ENCODE measurements around the gene WAPL.

WAPL gene

DNA sequence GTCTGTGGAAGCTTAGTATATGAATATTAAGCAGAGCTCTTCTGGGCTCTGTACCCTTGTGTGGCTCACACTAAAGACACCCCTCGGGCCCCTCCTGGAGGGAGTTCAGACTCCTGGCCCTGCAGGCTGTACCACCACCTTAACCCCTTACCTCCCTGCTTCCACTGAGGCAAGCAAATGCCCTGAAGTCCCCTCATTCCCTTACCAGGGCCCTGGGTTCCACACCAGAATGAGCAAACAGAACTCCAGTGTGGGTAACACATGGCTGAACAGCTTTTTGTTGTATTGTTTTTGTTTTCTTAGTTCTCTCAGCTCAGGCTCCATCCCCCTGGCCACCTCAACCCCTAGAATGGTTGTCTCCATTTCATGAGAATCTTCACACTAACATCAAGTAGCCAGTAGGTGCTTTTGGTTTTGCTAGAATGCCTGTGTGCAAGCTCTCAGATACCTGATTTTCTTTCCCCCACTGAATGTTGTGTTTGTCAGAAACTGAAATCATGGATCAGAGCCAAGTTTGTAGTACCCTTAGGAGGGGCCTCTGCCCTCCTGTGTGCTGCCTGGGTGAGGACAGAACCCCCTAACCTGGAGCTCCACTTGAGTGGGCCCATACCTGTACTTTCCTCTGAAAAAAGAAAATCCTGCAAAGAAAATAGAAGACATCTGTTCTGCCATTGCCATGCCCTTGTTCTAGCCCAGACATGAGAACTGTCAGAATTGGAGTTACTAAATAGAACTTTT, 2.8 kb upstream of the WAPL start:
- DNase-seq, result no peak

DNA sequence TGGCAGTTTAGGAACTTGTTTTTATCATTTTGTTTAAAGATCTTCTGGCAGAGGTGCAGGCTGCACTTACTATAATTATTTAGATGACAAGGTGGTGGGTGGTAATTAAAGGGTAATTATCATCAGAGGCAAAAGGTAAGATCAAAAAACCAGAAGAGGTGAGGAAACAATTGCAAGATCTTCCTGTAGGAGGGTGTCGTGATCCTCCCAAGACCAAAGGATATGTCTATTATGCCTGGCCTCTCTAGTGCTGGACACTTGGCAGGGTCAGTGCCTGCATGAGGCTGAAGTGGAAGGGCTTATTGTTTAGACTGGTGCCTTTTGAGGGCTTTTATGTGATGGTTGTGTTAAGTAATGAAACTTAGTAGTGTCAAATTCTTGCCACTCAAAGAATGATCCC, 1.8 kb upstream of the WAPL start:
- no peak for DNase-seq

DNA sequence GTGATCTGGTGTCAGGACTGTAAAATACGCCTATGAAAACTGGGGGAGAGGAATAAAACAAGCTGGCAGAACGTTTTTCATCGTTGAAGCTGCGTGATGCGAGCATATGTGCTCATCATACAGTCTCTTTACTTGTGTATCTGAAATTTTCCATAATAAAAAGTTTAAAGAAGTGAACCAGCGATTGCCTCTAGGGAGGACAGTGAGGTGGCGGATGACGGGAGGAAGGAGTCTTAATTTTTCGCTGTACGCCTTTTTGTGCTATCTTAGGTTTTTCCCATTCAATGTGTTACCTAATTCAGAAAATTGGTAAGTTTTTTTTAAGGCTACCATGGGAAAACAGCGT, 891 bp upstream of the WAPL start:
- no peak for DNase-seq

DNA sequence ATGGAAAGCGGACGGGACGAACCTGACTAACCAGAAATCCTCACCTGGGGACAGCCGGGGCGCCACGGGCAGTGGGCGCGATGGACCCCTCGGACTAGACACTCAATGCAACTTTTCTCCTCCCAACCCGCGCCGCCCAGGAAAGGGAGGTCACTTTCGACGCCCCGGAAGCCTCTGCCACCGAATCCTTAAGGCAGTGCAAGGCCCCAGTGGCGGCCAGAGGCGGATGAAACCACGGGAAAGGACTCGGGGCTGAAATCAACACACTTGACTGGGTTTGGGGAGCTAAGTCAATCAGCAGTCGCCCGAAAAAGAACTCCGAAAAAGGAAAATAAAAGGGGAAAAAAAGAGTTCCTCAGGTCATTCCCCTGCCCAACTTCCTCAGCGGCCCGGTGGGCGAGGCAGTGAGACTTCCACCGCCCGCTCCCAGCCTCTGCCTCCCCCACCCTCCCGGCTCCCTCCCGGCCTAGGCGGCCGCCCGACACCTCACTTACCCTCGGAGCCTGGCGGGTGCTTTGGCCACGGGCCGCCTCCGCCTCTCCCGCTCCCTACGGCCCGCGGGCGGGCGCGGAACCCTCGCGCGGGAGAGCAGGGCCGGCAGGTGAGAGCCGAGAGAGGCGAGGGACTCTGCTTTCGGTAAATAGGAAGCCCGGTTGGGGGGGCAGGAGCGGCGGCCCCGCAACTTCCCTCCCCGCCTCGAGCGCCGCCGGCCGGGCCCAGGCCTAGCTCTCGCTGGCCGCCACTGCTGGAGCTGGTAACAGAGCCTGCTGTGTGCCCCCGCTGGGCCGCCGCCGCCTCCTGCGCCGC, 518 bp downstream of the WAPL start:
- peak; percentile 31 for DNase-seq

DNA sequence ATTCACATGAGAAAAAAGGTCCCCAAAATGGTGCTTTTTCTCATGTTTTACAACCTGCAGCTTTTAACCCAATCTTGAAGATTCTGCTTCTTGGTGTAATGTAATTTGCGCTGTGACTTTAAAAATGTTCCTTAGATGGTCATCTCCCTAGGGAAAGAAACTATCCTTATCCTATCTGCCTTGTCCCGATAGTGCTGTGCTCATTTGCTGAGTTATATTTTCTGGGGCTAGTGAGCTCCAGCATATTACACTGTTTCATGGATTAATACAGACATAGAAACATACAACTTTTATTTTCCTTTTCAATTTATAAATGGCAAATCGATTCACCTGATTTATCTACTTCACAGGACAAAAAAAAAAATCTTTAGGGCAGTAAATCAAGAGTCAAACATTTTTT, 2.8 kb downstream of the WAPL start:
- DNase-seq, result no peak

DNA sequence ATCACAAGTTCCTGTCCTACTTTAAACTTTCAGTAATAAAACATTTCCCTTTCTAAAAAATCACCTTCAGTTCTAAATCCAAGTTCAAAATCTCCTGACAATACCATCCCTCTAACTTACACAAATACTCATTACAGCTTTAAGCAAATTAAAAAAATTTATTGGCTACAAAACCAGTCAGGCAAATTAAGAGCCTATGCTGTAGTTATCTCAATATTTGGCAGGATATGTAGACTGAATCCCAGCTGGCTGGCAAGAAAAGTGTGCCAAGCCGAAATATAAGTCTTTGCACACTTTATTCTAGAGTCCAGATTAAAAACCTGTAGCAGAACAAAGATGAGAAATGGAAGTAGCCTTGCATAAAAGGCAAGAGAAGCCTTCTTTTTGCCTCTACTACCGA, 9.5 kb downstream of the WAPL start:
- DNase-seq, result no peak

DNA sequence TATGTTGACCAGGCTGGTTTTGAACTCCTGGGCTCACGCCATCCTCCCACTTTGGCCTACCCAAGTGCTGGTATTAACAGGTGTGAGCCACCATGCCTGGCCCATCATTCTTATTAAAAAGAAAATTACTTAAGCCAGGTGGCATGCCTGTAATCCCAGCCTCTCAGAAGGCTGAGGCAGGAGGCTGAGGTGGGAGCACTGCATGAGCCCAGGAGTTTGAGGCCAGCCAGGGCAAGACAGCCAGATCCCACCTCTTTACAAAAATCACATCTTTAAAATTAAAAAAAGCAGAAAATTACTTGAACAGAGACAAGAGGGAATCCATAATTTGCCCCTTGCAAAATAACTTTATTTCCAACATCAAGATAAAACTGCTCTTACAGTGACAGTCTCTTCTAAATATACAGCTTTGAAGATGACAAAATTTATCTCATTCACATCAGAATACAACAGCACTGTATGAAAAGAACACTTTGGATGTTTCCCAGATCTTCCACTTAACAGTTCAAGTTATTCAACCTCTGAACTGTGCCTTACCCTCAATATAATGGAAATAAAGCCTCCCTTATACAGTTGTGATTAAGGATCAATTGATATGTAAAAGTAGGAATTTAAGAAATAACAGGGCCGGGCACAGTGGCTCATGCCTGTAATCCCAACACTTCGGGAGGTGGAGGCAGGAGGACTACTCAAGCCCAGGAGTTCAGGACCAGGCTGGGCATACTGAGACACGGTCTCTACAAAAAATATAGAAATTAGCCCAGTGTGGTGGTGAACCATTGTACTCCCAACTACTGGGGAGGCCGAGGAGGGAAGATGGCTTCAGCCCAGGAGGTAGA, 10.3 kb downstream of the WAPL start:
- DNase-seq, result no peak

DNA sequence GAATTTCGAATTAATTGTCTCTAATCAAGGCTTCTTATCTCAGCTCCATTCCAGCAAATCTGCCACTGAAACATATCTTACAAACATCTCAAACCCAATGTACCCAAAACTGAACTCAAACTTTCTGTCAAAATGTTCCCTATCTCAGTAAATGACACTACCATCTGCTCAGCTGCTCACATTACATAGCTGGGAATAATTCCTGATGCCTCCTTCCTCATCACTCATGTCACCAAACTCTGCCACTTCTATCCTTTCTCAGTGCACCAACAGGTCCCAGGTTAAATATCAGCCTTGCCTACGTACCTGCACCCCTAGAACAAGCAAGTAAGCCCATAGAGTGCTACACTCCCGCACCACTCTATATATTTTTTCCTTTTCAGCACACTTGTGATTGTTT, 12.4 kb downstream of the WAPL start:
- no peak for DNase-seq

DNA sequence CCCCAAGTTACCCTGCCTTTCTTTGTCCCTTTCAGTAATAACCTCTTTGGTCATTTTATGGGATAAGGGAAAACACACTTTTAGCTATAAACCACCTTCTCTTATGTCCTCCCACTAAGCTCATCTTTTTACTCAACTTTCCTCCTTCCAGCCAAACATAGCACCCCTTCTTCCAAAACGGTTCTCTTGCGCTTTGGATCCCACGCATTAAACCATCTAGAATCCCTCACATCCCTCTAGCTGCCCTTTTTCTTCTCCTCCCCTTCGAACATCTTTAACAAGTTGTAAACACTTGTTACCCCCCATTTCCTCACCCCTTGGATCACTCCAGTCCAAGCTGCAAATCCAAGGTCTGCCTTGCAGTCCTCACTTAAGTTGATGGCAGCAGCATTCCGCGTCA, 13.4 kb downstream of the WAPL start:
- DNase-seq, result no peak

DNA sequence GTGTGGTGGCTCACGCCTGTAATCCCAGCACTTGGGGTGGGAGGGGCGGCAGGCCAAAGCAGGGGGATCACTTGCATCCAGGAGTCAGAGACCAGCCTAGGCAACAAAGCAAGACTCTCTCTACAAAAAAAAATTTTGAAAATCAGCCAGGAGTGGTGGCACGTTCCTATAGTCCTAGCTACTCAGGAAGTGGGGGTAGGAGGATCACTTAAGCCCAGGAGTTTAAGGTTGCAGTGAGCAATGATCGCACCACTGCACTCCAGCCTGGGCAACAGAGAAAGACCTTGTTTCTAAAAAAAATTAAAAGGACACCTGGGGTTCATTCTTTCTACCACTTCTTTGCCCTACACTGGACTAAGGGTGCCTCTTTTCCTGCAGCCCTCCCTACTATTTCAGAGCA, 15.1 kb downstream of the WAPL start:
- DNase-seq, result no peak

DNA sequence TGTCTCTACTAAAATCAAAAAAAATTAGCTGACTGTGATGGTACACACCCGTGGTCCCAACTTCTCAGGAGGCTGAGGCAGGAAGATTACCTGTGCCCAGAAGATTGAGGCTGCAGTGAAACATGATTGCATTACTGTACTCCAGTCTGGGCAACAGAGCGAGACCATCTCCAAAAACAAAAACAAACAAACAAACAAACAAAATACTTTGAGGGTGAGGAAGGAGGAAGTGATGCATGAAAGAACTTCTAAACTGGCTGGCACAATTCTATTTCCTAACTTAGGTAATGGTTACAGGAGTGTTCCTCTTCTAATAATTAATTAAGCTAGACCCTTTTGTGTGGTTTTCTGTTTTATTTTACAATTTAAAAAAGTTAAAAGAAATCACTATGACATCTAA, 15.5 kb downstream of the WAPL start:
- DNase-seq, result no peak

DNA sequence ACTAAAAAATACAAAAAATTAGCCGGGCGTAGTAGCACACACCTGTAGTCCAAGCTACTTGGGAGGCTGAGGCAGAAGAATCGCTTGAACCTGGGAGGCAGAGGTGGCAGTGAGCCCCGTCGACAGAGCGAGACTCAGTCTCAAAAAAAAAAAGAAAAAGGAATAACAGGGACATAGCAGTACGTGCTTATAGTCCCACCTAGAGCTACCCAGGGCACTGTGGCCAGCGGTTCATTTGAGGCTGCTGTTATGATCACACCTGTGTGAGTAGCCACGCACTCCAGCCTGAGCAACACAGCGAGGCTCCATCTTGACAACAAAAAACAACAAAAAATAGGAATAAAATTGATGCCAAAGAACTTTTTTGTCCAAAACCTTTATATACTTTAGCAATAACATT, 17.1 kb downstream of the WAPL start:
- no peak for DNase-seq

DNA sequence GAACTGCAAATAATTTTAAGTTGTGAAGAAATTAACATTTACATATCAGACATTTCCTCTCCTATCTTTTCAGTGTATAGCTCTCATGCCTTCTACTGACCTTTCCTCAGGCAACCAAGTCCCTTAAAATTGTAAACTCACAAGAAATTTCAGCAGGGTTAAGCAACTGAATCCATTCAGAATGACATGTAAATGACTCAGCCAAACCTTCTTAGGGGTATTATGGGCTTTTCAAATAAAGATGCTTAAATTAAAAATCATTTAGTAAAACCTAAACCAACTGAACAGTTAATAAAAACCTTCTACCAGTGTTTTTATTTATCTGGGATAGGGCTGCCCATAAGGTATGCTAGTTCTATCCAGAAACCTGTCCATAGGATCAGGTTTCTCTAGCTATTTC, 20.7 kb downstream of the WAPL start:
- no peak for DNase-seq

DNA sequence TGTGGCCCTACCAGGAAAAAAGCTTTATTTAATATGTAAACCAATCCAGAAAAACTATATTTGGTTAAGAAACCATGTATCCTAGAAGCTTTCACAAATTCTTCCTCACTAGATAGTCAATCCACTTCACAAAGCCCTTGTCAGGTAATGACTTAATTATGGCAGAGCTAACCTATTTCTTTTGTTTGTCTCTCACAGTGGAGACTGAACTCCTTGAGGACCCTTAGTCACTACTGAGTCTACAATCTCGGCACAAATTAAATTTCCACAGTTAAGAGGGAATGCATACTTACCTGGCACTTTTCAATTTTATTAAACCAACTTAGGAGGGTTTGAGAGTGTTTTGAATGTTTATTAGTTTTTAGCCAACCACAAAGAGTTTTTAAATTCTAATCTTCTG, 23.0 kb downstream of the WAPL start:
- DNase-seq, result no peak

DNA sequence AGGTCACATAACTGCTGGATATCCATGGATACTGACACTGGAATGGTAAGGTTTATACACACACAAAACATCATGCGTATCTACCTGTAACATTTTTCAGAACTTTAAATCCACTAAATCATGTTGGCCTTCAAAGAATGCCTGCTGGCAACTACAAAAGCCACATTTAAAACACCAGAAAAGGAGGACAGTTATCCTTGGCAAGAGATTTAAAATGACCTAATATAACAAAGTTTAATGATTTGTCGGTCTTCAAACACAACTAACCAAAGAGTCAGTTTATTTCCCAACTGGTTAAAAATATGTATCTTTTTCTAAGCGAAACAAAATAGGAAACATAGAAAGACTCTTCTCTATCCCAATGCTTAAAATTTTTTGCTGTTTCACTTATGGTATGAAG, 24.0 kb downstream of the WAPL start:
- DNase-seq, result no peak

DNA sequence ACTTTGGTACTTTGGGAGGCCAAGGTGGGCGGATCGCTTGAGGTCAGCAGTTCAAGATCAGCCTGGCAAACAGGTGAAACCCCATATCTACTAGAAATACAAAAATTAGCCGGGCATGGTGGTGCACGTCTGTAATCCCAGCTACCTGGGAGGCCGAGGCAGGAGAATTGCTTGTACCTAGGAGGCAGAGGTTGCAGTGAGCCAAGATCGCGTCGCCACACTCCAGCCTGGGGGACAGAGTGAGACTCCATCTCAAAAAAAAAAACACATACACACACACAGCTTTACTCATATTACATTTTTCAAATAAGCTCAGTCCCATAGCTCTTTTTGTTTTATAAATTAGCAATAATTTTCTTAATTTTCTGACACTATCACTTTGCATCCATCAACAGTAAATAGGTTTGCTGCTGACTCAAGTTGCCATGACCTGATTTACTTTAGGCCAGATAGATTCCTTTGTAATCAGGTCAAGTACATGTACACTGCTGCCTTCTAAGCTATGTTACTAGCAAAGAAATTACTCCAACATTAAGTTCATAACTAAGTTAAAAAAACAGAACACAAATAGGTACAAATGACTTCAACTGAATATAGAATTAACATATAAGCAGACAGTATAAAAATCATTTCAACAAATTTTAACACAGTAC, 31.5 kb downstream of the WAPL start:
- DNase-seq, result no peak

DNA sequence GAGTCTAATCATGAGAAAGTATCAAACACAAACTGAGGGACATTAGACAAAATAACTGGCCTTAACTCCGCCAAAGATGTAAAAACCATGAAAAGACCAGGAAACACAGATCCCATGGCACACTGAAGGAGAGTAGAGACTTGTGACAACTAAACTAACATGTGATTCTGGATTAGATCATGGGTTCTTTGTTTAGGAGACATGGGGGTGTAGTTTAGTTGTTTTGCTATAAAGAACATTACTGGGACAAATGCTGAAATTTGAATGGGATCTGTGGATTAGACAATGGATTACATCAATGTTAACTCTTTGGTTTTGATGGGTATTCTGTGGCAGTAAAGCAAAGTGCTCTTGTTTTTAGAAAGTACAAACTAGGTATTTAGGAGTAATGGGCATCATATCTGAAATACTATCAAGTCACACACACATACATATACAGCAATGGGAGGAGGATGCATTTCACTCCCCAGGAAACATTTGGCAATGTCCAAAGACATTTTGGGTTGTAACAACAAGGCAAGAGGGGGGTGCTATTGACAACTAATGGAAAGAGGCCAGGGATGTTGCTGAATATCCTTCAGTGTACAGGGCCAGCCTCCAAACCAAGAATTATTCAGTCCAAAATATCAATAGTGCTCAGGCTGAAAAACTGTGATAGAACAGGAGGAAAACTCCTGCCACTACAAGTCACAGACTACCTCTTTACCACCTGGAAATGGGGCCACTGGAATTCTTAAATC, 32.4 kb downstream of the WAPL start:
- DNase-seq, result no peak

DNA sequence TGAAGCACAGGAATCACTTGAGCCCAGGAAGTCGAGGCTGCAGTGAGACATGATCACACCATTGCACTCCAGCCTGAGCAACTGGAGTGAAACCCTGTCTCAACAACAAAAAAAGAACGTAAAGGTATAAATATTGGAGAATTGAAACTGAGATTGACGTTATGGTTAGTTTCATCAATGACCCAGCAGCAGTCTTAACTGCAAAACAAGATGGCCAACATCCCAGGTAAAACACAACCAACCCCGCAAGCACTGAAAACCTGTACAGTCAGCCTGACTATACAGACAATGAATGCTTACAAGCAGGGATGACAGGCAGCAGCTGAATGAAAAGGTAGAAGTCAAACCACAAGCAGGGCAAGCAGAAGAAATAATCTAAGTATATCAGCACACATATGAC, 34.7 kb downstream of the WAPL start:
- DNase-seq, result no peak

DNA sequence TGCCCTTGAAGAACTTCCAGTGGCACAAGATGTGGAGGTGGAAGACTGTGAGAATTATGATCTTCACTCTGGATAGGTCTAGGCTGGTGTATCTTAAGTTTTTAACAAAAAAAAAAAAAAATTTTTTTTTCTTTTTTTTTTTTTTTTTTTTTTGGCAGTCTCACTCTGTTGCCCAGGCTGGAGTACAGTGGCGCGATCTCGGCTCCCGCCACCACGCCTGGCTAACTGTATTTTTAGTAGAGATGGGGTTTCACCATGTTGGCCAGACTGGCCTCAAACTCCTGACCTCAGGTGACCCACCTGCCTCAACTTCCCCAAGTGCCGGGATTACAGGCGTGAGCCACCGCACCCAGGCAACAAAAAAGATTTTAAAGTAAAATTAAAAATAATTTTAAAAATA, 37.9 kb downstream of the WAPL start:
- no peak for DNase-seq

DNA sequence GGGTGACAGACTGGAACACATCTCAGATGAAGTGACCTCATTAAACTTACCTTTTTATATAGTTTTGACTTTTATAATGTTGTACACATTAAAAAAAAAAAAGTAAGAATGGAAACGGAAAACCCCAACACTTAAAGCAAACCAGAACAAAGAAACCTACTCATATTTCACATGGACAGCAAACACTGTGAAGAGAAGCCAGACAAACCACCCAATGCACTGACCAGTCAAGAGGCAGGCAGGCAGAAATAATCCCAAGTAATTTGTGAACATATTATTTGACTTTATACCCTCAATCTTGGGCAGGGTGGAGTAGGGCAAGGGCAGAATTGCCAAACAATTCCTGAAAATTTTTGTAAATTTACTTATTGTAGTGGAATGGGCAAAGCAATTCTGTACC, 39.8 kb downstream of the WAPL start:
- no peak for DNase-seq

DNA sequence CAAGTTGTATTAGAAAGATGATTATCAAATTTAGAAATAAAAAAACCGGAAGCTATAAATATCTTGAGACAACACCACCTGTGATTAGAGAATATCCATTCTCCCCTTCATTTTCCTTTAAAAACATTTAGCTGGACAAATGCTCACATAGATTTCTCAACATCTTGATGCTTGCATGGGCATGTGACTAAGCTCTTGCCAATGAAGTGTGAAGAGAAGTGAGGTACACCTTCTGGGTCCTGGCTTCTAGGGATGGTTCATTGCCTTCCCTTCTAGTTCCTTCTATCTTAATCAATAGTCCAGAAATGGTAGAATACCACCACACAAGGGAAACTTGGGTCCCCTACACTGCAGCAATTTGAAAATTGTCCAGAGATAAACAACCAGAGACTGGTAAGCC, 41.0 kb downstream of the WAPL start:
- DNase-seq, result no peak

DNA sequence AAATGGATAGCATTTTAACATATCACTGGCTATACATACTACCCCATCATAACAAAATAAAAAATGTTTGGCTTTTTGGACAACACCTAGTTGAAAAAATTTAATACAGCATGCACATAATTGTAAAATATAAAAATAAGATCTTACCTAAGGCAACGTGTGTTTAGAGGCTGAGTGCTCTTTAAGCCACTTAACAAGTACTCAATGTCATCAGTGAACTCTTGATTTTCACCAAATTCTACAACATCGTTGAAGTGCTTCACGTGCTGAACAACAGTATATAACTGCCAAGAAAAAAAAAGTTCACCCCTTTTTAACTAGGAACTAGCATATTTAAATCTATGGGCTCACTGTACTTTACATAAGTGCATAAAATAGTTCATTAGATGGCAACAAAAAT, 49.5 kb downstream of the WAPL start:
- no peak for DNase-seq

Data from central memory CD4-positive, alpha-beta T cell (primary cell).